Gastrocnemius medialis (tissue), 4 donors: ENCODE results near the gene FAM3C. TPM values are rescaled to one million over a fixed set of nuclear protein-coding genes. Genes with fewer than 3 reads are reported as not detected.

Experiments used
- ATAC-seq, 2 donors: fragments of 150-250 bp; one replicate each; pipeline ENCODE4 v1.9.1; 2016
- DNase-seq, 2 donors: peaks; one replicate each; pipeline ENCODE4 v3.0.0-alpha.2; 2019
- H3K27ac ChIP-seq, 4 donors: fragments of 200-600 bp; sonication (generic); 1 replicate in 1 of 4; 2 replicates in 3 of 4; pipeline ENCODE4 v1.5.1; 2016 to 2018; ENCODE audit warnings: mild to moderate bottlenecking in 2 of 4, moderate library complexity in 1 of 4
- H3K27me3 ChIP-seq, 3 donors: fragments of 200-600 bp; sonication (generic) in 2 of 3; 1 replicate in 1 of 3; 2 replicates in 2 of 3; pipeline versions ENCODE4 v1.5.1 to v1.6.0; 2016 to 2019; ENCODE audit warnings: mild to moderate bottlenecking in 1 of 3, moderate library complexity in 1 of 3
- H3K36me3 ChIP-seq, 2 donors: fragments of 200-600 bp; sonication (generic) in 1 of 2; one replicate each; pipeline ENCODE4 v1.5.1; 2017 to 2018
- H3K4me1 ChIP-seq, 2 donors: fragments of 200-600 bp; sonication (generic) in 1 of 2; one replicate each; pipeline ENCODE4 v1.5.1; 2016 to 2017; ENCODE audit warnings: mild to moderate bottlenecking in 2 of 2
- H3K4me3 ChIP-seq, 4 donors: fragments of 200-600 bp; sonication (generic) in 3 of 4; 1 replicate in 1 of 4; 2 replicates in 3 of 4; pipeline ENCODE4 v1.5.1; 2016 to 2019; ENCODE audit warnings: mild to moderate bottlenecking in 2 of 4
- H3K9me3 ChIP-seq, 3 donors: fragments of 200-600 bp; sonication (generic) in 2 of 3; 1 replicate in 1 of 3; 2 replicates in 2 of 3; pipeline ENCODE4 v1.5.1; 2016 to 2019
- POLR2A ChIP-seq, 2 donors: fragments of 450-650 bp; IDR thresholded peaks; one replicate each; pipeline ENCODE4 v1.6.1; 2017; ENCODE audit warnings: antibody characterized with exemption in 2 of 2, mild to moderate bottlenecking in 2 of 2, moderate library complexity in 2 of 2
- in situ Hi-C, 4 donors: fragments of 200-750 bp; cut with MboI; loops; one replicate each; pipeline versions ENCODE4 v1.15.0 to v1.8.0; 2017; ENCODE audit warnings: low sequenced_read_pairs in 4 of 4
- intact Hi-C: fragments of 100-400 bp; cut with DNase I; formaldehyde crosslinking; loops from one replicate; pipeline ENCODE4 v1.15.1; 2023; ENCODE audit warnings: low total_unique reads
- total RNA-seq, 4 donors: library from RNA; depleted of rRNA; stranded (reverse); fragments of >200 nt; gene quantifications; one replicate each; pipeline versions ENCODE4 v1.1.0 to v1.2.3, GENCODE V29; 2016
- TF ChIP-seq, protein P1 (sequence below), 5 experiments: fragments of 450-650 bp in 3 of 5; fragments of 200-600 bp in 2 of 5; sonication (generic) in 2 of 5; IDR thresholded peaks in 4 of 5; conservative IDR thresholded peaks in 1 of 5; 1 replicate in 4 of 5; 2 replicates in 1 of 5; pipeline ENCODE4 v1.5.1; 2016 to 2019; ENCODE audit warnings: antibody characterized with exemption in 5 of 5, mild to moderate bottlenecking in 3 of 5, moderate library complexity in 3 of 5

FAM3C gene
- total RNA-seq, 4 donors from 2014 or later: 9.7 to 17.5 (median 13.2) TPM

- H3K4me3 ChIP-seq: no peak overlapping the region
- intact Hi-C loops: no loop called here
These were observed 23.6 kb downstream of the FAM3C start for GRCh38 chr7:121372376-121373010.

DNA sequence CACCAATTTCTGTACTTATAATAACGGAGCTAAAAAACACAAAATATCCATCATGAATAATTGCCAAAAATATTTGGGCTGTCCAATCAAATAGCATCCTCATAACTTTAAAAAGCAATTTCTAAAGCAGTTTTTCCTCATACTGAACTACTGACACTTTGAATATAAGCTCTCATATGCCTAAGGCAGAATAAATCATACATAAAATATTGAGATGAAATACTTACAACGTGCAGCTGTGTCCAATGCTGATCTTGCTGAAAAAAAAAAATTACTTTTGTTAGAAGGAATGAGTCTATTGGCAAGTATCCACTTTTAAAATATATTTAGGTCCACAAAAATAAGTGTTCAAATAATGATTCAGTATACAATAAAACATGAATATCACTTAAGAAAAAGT is 24.2 kb downstream of the FAM3C start:
- Histone ChIP-seq H3K4me3 (no peak overlapping the region), H3K27me3 (no peaks in the 10 kb centered on the region), H3K36me3 (no peaks in the 10 kb centered on the region), H3K4me1 (peaks cover 0 to 4% of the 10 kb centered on the region in 2 donors), H3K9me3 (no peaks in the 10 kb centered on the region), H3K27ac (no peak overlapping the region)
- in situ Hi-C loops: loop anchor here in 1 of 4 donors (25.0 kb wide), 1 partner anchor 615 kb away; no protein-coding TSS in a partner anchor
- intact Hi-C loops: no loop called here
- DNase-seq: no peak
- ATAC-seq: no peak
- no peak for TF ChIP-seq POLR2A (IDR thresholded peaks at IDR 0.05)
- TF ChIP-seq, protein P1, sequence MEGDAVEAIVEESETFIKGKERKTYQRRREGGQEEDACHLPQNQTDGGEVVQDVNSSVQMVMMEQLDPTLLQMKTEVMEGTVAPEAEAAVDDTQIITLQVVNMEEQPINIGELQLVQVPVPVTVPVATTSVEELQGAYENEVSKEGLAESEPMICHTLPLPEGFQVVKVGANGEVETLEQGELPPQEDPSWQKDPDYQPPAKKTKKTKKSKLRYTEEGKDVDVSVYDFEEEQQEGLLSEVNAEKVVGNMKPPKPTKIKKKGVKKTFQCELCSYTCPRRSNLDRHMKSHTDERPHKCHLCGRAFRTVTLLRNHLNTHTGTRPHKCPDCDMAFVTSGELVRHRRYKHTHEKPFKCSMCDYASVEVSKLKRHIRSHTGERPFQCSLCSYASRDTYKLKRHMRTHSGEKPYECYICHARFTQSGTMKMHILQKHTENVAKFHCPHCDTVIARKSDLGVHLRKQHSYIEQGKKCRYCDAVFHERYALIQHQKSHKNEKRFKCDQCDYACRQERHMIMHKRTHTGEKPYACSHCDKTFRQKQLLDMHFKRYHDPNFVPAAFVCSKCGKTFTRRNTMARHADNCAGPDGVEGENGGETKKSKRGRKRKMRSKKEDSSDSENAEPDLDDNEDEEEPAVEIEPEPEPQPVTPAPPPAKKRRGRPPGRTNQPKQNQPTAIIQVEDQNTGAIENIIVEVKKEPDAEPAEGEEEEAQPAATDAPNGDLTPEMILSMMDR (IDR thresholded peaks at IDR 0.05 in 4 of 5, conservative IDR thresholded peaks at IDR 0.05 in 1 of 5): no peak

More at GRCh38 chr7:121372376-121373010, 23.6 kb downstream of the FAM3C start:
- in situ Hi-C loops: loop anchor here in 1 of 4 donors (25.0 kb wide), 1 partner anchor 615 kb away; no protein-coding TSS in a partner anchor
- TF ChIP-seq POLR2A (IDR thresholded peaks at IDR 0.05): no peak
- TF ChIP-seq, protein P1 (IDR thresholded peaks at IDR 0.05 in 4 of 5, conservative IDR thresholded peaks at IDR 0.05 in 1 of 5): no peak
- ATAC-seq: no peak
- Histone ChIP-seq H3K27ac (no peak overlapping the region), H3K36me3 (peaks cover 0 to 2% of the 10 kb centered on the region in 2 donors), H3K4me1 (peaks cover 0 to 4% of the 10 kb centered on the region in 2 donors), H3K27me3 (no peaks in the 10 kb centered on the region), H3K9me3 (no peaks in the 10 kb centered on the region)
- DNase-seq: no peak

DNA sequence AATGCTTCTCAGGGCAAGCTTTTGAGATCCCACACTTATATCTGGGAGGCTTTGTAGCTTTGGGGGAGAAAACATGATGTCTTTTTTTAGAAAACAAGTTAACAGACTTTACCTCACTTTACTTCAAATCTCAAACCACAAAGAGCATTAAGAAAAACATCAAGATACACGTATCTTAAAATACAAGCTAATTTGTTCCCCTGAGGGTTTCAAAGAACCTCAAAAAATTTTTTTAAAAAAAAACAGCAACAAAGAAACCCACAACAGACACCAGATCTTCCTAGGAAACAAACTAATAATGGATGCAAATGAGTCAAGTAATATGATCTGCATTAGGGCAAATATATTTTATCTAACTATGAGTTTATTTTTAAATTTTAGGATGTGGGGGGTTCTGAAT is 24.7 kb downstream of the FAM3C start:
- DNase-seq (no peak), ATAC-seq (no peak)
- Histone ChIP-seq H3K36me3 (no peaks in the 10 kb centered on the region), H3K27me3 (no peaks in the 10 kb centered on the region), H3K27ac (no peak overlapping the region), H3K9me3 (no peaks in the 10 kb centered on the region), H3K4me1 (peaks cover 0 to 4% of the 10 kb centered on the region in 2 donors), H3K4me3 (no peak overlapping the region)
- intact Hi-C loops: no loop called here
- TF ChIP-seq, protein P1 (IDR thresholded peaks at IDR 0.05 in 4 of 5, conservative IDR thresholded peaks at IDR 0.05 in 1 of 5): no peak
- no peak for TF ChIP-seq POLR2A (IDR thresholded peaks at IDR 0.05)
- in situ Hi-C loops: loop anchor here in 1 of 4 donors (25.0 kb wide), 1 partner anchor 616 kb away; no protein-coding TSS in a partner anchor

- H3K27ac ChIP-seq: no peak overlapping the region
- H3K27me3 ChIP-seq: no peaks in the 10 kb centered on the region
- H3K36me3 ChIP-seq: no peaks in the 10 kb centered on the region
- H3K4me3 ChIP-seq: no peak overlapping the region
- TF ChIP-seq, protein P1 (IDR thresholded peaks at IDR 0.05 in 4 of 5, conservative IDR thresholded peaks at IDR 0.05 in 1 of 5): no peak
- no peak for TF ChIP-seq POLR2A (IDR thresholded peaks at IDR 0.05)
- no peaks in the 10 kb centered on the region for H3K9me3 ChIP-seq
- ATAC-seq (peak in 1 of 2 donors; percentile 19), DNase-seq (no peak)
- intact Hi-C loops (no loop called here), in situ Hi-C loops (loop anchor here (5.0 to 25.0 kb wide), 2 partner anchors 178 to 618 kb away; no protein-coding TSS in a partner anchor)
- peaks cover 0 to 4% of the 10 kb centered on the region in 2 donors for H3K4me1 ChIP-seq
These were observed 26.6 kb downstream of the FAM3C start for GRCh38 chr7:121369462-121369861.
